Measurements from ENCODE around the gene BTBD18. TPM values are rescaled to one million over a fixed set of nuclear protein-coding genes. Genes with fewer than 3 reads are reported as not detected.

BTBD18 gene
- total and polyA plus RNA-seq, 4 donors, result 0.13 TPM; not detected in 3

DNA sequence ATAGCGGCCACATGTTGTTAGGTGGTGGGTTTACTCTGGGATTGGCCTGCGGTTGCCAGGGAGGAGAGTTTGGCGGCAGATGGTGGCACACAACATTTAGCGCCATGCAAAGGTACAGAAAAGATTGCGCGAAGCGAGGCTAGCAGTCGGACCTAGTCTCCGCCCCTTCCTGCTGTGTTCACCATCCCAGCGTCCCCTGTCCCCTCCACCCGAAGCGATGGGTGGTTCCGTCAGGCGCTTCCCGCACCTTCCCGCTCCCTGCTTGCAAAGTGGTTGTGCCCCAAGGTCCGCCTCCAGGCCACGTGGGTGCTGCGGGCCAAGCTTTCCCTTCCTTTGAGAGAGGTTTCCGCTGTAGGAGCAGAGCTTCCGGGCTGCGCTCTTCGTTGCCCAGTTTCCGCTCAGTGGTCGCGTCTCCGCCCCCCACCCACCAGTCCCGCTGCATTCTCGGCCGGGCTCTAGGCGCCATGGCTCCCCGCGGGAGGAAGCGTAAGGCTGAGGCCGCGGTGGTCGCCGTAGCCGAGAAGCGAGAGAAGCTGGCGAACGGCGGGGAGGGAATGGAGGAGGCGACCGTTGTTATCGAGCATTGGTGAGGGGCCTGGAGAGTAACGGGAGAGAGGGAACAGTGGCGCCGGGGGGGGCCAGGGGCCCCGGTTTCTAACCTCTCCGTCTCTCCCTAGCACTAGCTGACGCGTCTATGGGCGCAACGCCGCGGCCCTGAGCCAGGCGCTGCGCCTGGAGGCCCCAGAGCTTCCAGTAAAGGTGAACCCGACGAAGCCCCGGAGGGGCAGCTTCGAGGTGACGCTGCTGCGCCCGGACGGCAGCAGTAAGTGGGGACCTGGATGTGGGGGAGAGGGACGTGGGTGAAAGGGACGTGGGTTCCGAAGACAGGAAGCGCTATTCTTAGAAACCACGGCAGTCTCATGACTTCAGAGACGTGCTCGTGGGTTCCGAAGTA is 10.2 kb downstream of the BTBD18 start, which contains the start of gene SELENOH:
Gene SELENOH, plus strand, starts transcription at position 360 of the 955 bp plus-strand sequence. Its CDS starts 105 bp downstream, at position 465.
- Histone ChIP-seq H3K36me3 (ENCODE audit: control insufficient read depth in 4 of 4, insufficient read depth in 3 of 4, low read depth in 1 of 4, low read length in 3 of 4) (peaks cover 12 to 36% (median 23%) of the 10 kb centered on the region in 4 donors), H3K9me3 (ENCODE audit: control insufficient read depth in 4 of 4, low read length in 3 of 4) (no peaks in the 10 kb centered on the region), H3K27me3 (ENCODE audit: control insufficient read depth in 4 of 4, insufficient read depth in 4 of 4, low read length in 3 of 4) (no peaks in the 10 kb centered on the region), H3K9ac (ENCODE audit: low read depth in 1 of 2, low read length in 2 of 2) (peak within 1 kb of the TSS; percentile 75 to 93), H3K4me3 (ENCODE audit: low read depth in 1 of 3, low read length in 3 of 3) (peak within 1 kb of the TSS; percentile 73 to 97 (median 95)), H3K4me1 (ENCODE audit: control insufficient read depth in 4 of 4, insufficient read depth in 4 of 4, low read length in 3 of 4) (peaks cover 0 to 17% (median 12%) of the 10 kb centered on the region in 4 donors), H3K27ac (ENCODE audit: low read depth in 1 of 2, low read length in 2 of 2) (peak within 1 kb of the TSS; percentile 82 to 84)
- DNase-seq (ENCODE audit: low spot score), result peak; percentile 92
- under 1% methylated on average over 75 of the region's 75 CpGs for WGBS
- TF ChIP-seq EGR1 (IDR thresholded peaks at IDR 0.05; ENCODE audit: low read depth in 2 of 2), result peak; percentile 72 to 73
- peak; percentile 67 to 70 for TF ChIP-seq RXRA (IDR thresholded peaks at IDR 0.05)
- TF ChIP-seq YY1 (IDR thresholded peaks at IDR 0.05), result peak; percentile 88
- no peak for TF ChIP-seq FOXA2 (IDR thresholded peaks at IDR 0.05)
- TF ChIP-seq TAF1 (conservative IDR thresholded peaks at IDR 0.05), result peak; percentile 89
- TF ChIP-seq FOXA1 (IDR thresholded peaks at IDR 0.05), result no peak
- peak; percentile 78 for TF ChIP-seq ZBTB33 (IDR thresholded peaks at IDR 0.05)
- peak; percentile 38 to 56 for TF ChIP-seq HNF4A (conservative IDR thresholded peaks at IDR 0.05)
- TF ChIP-seq MAX (IDR thresholded peaks at IDR 0.05), result peak; percentile 97
- TF ChIP-seq, protein P1, sequence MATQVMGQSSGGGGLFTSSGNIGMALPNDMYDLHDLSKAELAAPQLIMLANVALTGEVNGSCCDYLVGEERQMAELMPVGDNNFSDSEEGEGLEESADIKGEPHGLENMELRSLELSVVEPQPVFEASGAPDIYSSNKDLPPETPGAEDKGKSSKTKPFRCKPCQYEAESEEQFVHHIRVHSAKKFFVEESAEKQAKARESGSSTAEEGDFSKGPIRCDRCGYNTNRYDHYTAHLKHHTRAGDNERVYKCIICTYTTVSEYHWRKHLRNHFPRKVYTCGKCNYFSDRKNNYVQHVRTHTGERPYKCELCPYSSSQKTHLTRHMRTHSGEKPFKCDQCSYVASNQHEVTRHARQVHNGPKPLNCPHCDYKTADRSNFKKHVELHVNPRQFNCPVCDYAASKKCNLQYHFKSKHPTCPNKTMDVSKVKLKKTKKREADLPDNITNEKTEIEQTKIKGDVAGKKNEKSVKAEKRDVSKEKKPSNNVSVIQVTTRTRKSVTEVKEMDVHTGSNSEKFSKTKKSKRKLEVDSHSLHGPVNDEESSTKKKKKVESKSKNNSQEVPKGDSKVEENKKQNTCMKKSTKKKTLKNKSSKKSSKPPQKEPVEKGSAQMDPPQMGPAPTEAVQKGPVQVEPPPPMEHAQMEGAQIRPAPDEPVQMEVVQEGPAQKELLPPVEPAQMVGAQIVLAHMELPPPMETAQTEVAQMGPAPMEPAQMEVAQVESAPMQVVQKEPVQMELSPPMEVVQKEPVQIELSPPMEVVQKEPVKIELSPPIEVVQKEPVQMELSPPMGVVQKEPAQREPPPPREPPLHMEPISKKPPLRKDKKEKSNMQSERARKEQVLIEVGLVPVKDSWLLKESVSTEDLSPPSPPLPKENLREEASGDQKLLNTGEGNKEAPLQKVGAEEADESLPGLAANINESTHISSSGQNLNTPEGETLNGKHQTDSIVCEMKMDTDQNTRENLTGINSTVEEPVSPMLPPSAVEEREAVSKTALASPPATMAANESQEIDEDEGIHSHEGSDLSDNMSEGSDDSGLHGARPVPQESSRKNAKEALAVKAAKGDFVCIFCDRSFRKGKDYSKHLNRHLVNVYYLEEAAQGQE (IDR thresholded peaks at IDR 0.05), result peak; percentile 84
- TF ChIP-seq HNF4G (IDR thresholded peaks at IDR 0.05), result no peak
- TF ChIP-seq SP1 (IDR thresholded peaks at IDR 0.05), result peak; percentile 90
- no peak for TF ChIP-seq NR2F2 (IDR thresholded peaks at IDR 0.05)
- TF ChIP-seq, protein P2, sequence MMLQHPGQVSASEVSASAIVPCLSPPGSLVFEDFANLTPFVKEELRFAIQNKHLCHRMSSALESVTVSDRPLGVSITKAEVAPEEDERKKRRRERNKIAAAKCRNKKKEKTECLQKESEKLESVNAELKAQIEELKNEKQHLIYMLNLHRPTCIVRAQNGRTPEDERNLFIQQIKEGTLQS (IDR thresholded peaks at IDR 0.05), result peak; percentile 53
- TF ChIP-seq GABPA (IDR thresholded peaks at IDR 0.05 in 1 of 2, conservative IDR thresholded peaks at IDR 0.05 in 1 of 2), result peak; percentile 84 to 95
- TF ChIP-seq CTCF (IDR thresholded peaks at IDR 0.05; ENCODE audit: low read depth, low read length, missing input control), result no peak
- peak; percentile 44 to 62 for TF ChIP-seq RAD21 (IDR thresholded peaks at IDR 0.05)
- no peak for TF ChIP-seq JUND (IDR thresholded peaks at IDR 0.05)
